Fibroblast of lung (primary cell): ENCODE measurements around the gene PIK3C3.

ENCODE experiments used
- EZH2 ChIP-seq: IDR thresholded peaks from 2 replicates; pipeline ENCODE4 v1.5.1; 2012; ENCODE audit warnings: low read length, control low read depth, mild to moderate bottlenecking; ENCODE audit errors: missing control alignments
- TF ChIP-seq, protein P1 (sequence below), 2 donors: IDR thresholded peaks in 1 of 2; conservative IDR thresholded peaks in 1 of 2; 1 replicate in 1 of 2; 2 replicates in 1 of 2; pipeline ENCODE4 v1.5.1; 2011 to 2012; ENCODE audit warnings: low read length in 2 of 2, control low read depth in 1 of 2, inconsistent platforms in 1 of 2, low read depth in 1 of 2, mild to moderate bottlenecking in 1 of 2

DNA sequence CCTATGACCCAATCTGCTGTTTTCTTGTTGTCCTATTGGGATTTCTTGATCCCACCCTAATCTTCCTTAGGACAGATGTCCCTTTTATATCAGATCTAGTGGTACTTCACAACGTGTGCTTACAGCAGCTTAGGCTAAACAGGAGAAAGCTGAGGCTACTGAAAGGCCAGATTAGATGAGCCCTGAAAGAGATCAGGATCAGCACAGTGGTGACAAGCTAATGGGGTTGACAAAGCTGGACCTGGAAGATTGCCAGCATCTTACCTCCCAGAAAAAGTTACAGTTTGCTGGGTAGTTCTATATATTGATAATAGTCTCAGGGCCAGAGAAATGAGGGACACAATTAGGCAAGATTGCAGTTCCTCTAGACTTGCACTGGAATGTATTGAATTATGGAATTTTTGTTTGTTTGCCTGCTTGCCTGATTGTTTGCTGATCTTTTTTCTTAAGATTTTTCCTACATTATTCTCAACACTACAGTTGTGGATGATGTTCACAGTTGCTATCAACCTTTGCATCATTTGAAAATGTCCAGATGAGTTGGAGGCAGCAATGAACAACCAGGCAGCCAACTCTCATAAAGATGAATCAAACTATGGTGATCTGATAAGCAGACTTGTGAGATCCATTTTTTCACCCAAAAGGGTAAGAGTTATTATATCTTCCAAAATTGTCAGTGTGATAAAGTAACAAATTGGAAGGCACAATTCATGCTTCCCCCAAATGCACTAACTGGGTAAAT lies 49.1 kb upstream of the PIK3C3 start:
- TF ChIP-seq, protein P1, sequence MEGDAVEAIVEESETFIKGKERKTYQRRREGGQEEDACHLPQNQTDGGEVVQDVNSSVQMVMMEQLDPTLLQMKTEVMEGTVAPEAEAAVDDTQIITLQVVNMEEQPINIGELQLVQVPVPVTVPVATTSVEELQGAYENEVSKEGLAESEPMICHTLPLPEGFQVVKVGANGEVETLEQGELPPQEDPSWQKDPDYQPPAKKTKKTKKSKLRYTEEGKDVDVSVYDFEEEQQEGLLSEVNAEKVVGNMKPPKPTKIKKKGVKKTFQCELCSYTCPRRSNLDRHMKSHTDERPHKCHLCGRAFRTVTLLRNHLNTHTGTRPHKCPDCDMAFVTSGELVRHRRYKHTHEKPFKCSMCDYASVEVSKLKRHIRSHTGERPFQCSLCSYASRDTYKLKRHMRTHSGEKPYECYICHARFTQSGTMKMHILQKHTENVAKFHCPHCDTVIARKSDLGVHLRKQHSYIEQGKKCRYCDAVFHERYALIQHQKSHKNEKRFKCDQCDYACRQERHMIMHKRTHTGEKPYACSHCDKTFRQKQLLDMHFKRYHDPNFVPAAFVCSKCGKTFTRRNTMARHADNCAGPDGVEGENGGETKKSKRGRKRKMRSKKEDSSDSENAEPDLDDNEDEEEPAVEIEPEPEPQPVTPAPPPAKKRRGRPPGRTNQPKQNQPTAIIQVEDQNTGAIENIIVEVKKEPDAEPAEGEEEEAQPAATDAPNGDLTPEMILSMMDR (conservative IDR thresholded peaks at IDR 0.05 in 1 of 2, IDR thresholded peaks at IDR 0.05 in 1 of 2; ENCODE audit: low read depth in 1 of 2, low read length in 2 of 2): no peak
- TF ChIP-seq EZH2: no peak
